ENCODE results near the gene GPR137. TPM values are rescaled to one million over a fixed set of nuclear protein-coding genes. Genes with fewer than 3 reads are reported as not detected.

GPR137 gene
- total RNA-seq, 1 donor: 14.4 TPM

DNA sequence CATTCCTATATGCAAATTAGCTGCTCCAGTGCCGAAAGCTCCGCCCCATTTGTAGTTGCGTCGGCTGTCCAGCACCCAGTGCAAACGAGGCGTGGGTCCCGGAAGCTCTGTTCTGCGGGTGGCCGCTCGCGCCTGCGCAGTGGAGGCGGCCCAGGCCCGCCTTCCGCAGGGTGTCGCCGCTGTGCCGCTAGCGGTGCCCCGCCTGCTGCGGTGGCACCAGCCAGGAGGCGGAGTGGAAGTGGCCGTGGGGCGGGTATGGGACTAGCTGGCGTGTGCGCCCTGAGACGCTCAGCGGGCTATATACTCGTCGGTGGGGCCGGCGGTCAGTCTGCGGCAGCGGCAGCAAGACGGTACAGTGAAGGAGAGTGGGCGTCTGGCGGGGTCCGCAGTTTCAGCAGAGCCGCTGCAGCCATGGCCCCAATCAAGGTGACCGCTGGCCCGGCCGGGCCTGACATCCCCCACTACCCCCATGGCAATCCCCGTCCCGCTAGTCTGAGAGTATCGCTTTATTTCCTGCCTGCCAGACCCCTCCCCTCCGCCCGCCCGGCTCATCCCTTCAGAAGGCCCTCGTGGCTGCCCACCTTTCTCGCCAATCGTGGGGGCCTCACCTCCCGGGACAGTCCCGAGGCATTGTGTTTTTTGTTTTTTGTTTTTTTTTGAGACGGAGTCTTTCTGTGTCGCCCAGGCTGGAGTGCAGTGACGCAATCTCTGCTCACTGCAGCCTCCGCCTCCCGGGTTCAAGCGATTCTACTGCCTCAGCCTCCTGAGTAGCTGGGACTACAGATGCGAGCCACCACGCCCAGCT is 32.5 kb downstream of the GPR137 start, which contains the start of gene PRDX5:
PRDX5 (plus strand) TSS at position 161 of the 805 bp plus-strand sequence; CDS start at position 256, 95 bp downstream.
- peak; percentile 97 for DNase-seq (ENCODE audit: low read depth)
- TF ChIP-seq, protein P1, sequence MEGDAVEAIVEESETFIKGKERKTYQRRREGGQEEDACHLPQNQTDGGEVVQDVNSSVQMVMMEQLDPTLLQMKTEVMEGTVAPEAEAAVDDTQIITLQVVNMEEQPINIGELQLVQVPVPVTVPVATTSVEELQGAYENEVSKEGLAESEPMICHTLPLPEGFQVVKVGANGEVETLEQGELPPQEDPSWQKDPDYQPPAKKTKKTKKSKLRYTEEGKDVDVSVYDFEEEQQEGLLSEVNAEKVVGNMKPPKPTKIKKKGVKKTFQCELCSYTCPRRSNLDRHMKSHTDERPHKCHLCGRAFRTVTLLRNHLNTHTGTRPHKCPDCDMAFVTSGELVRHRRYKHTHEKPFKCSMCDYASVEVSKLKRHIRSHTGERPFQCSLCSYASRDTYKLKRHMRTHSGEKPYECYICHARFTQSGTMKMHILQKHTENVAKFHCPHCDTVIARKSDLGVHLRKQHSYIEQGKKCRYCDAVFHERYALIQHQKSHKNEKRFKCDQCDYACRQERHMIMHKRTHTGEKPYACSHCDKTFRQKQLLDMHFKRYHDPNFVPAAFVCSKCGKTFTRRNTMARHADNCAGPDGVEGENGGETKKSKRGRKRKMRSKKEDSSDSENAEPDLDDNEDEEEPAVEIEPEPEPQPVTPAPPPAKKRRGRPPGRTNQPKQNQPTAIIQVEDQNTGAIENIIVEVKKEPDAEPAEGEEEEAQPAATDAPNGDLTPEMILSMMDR (IDR thresholded peaks at IDR 0.05; ENCODE audit: insufficient read depth, low read length): peak; percentile 9
- H3K4me3 ChIP-seq (ENCODE audit: low read depth, low read length): peak within 1 kb of the TSS; percentile 95

DNA sequence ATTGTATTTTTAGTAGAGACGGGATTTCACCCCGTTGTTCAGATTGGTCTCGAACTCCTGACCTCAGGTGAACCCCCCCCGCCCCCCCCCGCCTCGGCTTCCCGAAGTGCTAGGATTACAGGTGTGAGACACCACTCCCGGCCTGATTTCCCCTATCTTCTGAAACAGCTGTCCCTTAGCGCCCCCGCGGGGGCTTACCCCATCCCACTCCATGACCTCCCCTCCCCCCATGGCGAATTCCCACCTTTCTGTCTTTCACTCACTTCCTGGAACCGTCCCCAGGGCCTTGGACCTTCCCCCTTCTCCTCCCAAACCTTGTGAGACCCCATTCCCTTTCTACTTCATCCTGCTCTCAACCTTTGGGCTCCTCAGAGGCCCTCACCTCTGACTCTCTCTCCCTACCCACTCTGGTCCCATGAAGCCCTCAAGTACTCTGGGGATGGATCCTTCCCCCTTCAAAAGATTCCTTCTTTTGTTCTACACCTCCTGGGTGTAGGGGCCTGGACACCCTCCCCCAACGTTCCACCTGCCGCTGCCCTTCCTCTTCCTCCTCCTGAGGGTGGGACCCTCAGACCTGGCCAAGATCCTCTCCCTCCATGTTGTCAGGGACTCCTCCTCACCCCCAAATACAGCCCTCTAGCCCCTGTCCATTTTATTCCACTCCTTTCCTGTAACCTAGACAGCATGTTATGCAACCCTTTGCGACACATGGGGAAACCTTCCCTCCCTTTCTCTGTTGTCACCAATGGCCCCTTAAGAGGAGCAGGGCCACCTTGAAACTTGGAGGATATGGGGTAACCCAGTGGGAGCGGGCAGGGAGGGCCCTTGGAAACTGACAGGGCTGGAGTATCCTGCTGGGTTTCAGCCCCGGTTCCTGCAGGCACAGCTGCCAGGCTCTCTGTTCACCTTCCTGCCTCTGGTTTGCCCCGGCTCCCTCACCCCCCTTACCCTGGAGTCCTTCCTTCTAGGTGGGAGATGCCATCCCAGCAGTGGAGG is 33.4 kb downstream of the GPR137 start:
- peak overlapping the region; percentile 95 for H3K4me3 ChIP-seq (ENCODE audit: low read depth, low read length)
- TF ChIP-seq, protein P1 (IDR thresholded peaks at IDR 0.05; ENCODE audit: insufficient read depth, low read length): no peak
- no peak for DNase-seq (ENCODE audit: low read depth)

GRCh38 chr11:64320556-64320955 is 34.9 kb downstream of the GPR137 start:
- DNase-seq (ENCODE audit: low read depth): no peak
- no peak overlapping the region for H3K4me3 ChIP-seq (ENCODE audit: low read depth, low read length)
- TF ChIP-seq, protein P1 (IDR thresholded peaks at IDR 0.05; ENCODE audit: insufficient read depth, low read length): no peak

- TF ChIP-seq, protein P1 (IDR thresholded peaks at IDR 0.05; ENCODE audit: insufficient read depth, low read length): no peak
Observed at GRCh38 chr11:64321026-64321425, 35.4 kb downstream of the GPR137 start.

DNA sequence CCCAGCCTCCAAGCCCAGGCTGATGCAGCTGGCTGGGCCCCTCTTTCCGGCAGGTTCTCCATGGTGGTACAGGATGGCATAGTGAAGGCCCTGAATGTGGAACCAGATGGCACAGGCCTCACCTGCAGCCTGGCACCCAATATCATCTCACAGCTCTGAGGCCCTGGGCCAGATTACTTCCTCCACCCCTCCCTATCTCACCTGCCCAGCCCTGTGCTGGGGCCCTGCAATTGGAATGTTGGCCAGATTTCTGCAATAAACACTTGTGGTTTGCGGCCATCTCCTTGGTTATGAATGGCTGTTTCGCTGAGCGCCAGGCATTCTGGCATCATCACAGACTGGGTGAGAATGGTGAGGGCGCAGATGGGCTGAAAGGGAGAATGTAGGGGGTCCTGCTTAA is 35.9 kb downstream of the GPR137 start:
- TF ChIP-seq, protein P1 (IDR thresholded peaks at IDR 0.05; ENCODE audit: insufficient read depth, low read length): no peak

More at GRCh38 chr11:64321026-64321425, 35.4 kb downstream of the GPR137 start:
- no peak overlapping the region for H3K4me3 ChIP-seq (ENCODE audit: low read depth, low read length)
- DNase-seq (ENCODE audit: low read depth): no peak

GRCh38 chr11:64322925-64323260 is 37.2 kb downstream of the GPR137 start:
- TF ChIP-seq, protein P1 (IDR thresholded peaks at IDR 0.05; ENCODE audit: insufficient read depth, low read length): no peak
- no peak for DNase-seq (ENCODE audit: low read depth)
- H3K4me3 ChIP-seq (ENCODE audit: low read depth, low read length): no peak overlapping the region

More for the DNA sequence above, 35.9 kb downstream of the GPR137 start:
- DNase-seq (ENCODE audit: low read depth): no peak
- H3K4me3 ChIP-seq (ENCODE audit: low read depth, low read length): no peak overlapping the region
